KOPT-K1 (cell line): ENCODE data around the gene PKD1L1.

Experiments used
- H3K27ac ChIP-seq: fragments of 200-600 bp; sonication (generic); 2 replicates; pipeline ENCODE4 v1.5.1; 2016; ENCODE audit warnings: antibody characterized with exemption, mild to moderate bottlenecking, low read depth, low read length; ENCODE audit not compliant: poor library complexity, severe bottlenecking
- H3K36me3 ChIP-seq: fragments of 200-600 bp; sonication (generic); 2 replicates; pipeline ENCODE4 v1.5.1; 2017; ENCODE audit warnings: antibody characterized with exemption, mild to moderate bottlenecking, low read length, moderate library complexity; ENCODE audit not compliant: insufficient read depth
- H3K9me3 ChIP-seq: fragments of 200-600 bp; sonication (generic); 2 replicates; pipeline ENCODE4 v1.5.1; 2017; ENCODE audit warnings: antibody characterized with exemption, low read length, mild to moderate bottlenecking; ENCODE audit not compliant: insufficient read depth, poor library complexity, severe bottlenecking

Gene PKD1L1

DNA sequence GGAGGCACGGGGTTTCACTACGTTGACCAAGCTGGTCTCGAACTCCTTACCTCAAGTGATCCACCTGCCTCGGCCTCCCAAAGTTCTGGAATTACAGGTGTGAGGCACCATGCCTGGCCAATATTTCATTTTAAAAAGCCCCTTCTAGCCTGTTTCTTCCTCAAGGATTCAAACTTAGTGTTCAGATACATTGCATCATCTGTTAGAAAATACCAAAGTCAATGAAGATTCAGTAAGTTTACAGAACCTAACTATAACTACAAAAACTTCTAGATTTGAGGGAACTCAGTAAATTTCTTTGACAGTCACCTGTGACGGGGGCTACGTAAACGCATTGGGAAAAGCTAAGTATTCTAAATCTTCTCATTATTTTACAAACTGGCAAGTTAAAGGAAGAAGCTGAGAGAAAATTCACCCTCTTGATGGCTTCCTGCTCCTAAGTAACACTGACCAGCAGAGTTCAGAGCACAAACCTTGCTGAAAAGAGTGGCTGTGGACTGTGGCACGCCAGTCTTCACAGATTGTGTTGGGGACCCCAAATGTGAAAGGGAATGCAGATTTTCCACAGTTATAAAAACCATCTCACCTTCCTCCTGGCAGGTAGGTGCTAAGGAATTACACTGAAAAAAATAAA lies 162.2 kb downstream of the PKD1L1 start:
- Histone ChIP-seq H3K27ac (no peak overlapping the region), H3K9me3 (no peaks in the 10 kb centered on the region), H3K36me3 (no peaks in the 10 kb centered on the region)

DNA sequence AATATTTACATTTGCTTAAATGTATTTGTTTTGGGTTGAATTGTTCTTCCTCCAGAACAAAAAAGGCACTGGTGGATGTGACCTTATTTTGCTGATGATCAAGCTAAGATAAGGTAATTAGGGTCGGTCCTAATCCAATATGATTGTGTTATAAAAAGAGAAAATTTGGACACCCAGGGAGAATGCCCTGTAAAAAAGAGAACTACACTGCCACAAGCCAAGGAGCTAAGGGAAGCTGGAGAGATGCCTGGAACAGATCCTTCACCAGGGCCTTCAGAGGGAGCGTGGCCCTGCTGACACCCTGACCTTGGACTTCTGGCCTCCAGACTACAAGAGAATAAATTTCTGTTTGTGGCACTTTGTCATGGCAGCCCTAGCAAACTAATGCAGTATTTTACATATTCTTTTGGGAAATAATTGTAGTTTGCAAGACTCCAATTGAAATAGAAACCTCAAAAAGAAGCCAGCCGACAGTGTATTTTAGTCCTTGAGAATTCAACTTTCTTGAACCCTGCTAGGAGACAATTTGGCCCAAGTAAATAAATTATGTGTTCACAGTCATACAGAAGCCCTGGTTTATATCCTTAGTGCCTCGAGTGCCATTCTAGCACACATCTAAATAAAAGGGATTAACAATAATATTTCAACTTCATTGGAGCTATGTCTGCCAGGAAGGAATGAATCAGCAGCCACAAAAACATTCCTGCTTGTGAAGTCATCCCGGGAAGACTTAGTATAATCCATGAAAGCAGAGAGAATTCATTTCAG lies 164.6 kb downstream of the PKD1L1 start:
- Histone ChIP-seq H3K9me3 (no peaks in the 10 kb centered on the region), H3K27ac (no peak overlapping the region)

DNA sequence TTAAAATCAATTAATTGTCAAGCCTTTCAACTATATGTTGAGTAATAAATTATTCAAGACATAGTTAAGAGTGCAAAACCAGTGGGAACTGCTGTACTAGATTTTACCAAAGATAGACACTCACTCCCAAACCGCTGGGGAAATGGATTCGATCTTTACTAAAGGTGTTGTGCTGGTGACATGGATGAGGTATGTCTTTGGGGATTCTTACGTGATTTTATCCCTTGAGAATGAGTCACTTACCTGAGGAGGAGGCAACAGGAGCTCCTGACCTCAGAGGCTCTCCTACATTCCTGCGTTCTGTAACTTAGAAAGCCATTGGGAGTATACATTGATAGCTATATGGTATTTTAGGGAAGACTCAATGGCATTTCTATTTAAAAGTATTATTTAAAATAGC lies 165.5 kb downstream of the PKD1L1 start:
- H3K9me3 ChIP-seq: no peaks in the 10 kb centered on the region
- H3K27ac ChIP-seq: no peak overlapping the region

More for the DNA sequence above, 164.6 kb downstream of the PKD1L1 start:
- no peaks in the 10 kb centered on the region for H3K36me3 ChIP-seq

DNA sequence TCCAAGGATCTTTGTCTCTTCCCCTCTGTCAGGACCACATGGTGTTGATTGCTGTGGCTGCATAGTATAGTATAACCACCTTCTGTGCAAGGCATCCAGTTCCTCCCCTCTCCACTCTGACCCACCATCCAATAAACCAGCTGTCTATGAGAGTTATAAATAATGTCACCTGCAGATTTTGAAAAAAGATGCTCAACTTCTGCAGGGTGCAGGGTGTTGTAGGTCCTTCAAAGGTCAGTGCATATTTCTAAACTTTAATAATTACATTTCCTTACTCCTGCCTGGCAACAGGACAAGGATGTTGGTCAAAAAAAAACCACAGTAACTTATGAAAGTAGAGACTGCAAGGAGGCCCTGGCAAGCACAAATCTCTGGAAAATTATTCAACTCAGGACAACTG lies 166.2 kb downstream of the PKD1L1 start:
- no peaks in the 10 kb centered on the region for H3K36me3 ChIP-seq
- no peaks in the 10 kb centered on the region for H3K9me3 ChIP-seq
- H3K27ac ChIP-seq: no peak overlapping the region

More for the DNA sequence above, 165.5 kb downstream of the PKD1L1 start:
- no peaks in the 10 kb centered on the region for H3K36me3 ChIP-seq

DNA sequence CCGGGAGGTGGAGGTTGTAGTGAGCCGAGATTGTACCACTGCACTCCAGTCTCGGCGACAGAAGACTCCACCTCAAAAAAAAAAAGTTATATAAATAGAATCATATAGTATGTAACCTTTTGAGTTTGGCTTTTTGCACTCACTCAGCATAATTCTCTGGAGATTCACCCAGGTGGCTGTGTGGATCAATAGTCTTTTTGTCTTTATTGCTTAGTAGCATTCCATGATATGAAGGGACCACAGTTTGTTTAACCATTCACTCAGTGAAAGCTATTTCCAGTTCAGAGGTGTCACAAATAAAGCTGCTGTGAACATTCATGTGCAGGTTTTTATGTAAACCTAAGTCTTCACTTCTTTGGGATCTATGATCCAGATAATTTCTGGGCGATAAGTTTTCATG lies 167.7 kb downstream of the PKD1L1 start:
- Histone ChIP-seq H3K9me3 (no peaks in the 10 kb centered on the region), H3K36me3 (no peaks in the 10 kb centered on the region), H3K27ac (no peak overlapping the region)

DNA sequence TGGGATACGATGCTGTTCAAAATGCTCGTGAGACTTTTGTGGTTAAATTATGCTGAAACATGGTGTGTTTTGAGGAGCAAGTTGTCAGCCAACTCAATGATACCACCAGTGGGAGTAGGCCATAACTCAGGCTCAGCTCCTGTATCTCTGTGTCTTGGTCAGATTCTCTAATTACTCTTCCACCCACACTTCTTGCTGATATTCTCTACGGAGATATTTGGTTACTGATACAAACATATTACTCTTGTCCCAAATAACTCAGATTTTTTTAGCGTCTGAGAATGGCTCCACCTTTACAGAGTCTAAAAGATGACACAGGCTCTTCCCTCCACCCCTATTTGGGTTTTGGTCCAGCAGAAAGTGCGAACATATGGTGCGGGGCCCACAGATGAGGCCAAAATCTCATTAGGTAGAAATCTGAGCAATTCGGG lies 168.9 kb downstream of the PKD1L1 start:
- H3K9me3 ChIP-seq: no peaks in the 10 kb centered on the region

DNA sequence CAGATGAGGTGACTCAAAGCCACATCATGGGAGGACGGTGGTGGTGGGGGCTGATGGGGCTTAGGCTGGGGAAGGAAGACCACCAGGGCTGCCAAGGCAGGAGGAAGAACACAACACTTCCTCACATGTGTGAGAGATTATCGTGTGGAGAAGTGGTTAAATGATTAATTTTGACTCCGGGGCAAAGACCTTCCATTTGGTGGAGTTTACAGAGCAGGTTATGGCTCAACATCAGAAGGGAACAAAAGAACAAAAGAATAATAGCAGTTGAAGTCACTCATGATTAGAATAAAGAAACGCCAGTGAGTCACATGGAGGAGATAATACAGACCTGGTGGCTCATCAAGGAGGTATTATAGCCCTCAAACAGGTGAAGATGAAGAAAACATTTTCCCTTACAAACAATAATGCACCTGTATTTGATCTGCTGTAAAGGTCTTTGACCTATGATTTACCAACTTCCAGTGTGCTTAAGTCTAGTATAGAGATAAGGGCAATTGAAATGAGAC lies 170.1 kb downstream of the PKD1L1 start:
- H3K9me3 ChIP-seq: no peaks in the 10 kb centered on the region
- no peak overlapping the region for H3K27ac ChIP-seq
- no peaks in the 10 kb centered on the region for H3K36me3 ChIP-seq

More for the DNA sequence above, 168.9 kb downstream of the PKD1L1 start:
- Histone ChIP-seq H3K27ac (no peak overlapping the region), H3K36me3 (no peaks in the 10 kb centered on the region)

DNA sequence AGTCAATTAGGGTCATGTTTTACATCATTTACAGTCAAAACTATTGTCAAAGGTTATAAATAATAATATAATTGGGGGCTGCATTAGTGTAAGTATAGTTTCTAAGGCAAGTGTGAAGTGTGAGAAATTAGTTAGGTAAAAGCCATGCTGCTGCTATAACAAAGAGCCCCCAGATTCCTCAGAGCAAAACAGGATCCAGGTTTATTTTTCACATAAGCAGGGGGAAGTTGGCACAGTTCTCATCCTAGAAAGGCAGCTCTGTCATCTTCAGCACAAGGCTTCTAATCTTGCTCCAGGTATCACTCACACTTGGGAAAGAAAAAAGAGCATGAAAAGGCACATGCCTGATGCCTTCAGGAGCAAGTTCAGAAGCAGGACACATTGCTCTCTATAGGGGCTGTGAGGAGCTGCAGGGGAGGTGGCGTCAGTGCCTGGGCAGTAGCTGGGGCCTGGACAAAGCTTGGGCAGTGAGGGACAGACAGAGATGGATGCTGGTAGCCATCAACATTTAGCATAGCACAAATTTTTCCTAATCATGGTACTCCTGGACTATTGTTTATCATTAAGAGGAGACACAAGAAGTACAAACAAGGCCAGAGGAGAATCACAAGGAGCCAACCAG lies 170.6 kb downstream of the PKD1L1 start:
- Histone ChIP-seq H3K36me3 (no peaks in the 10 kb centered on the region), H3K9me3 (no peaks in the 10 kb centered on the region), H3K27ac (no peak overlapping the region)

DNA sequence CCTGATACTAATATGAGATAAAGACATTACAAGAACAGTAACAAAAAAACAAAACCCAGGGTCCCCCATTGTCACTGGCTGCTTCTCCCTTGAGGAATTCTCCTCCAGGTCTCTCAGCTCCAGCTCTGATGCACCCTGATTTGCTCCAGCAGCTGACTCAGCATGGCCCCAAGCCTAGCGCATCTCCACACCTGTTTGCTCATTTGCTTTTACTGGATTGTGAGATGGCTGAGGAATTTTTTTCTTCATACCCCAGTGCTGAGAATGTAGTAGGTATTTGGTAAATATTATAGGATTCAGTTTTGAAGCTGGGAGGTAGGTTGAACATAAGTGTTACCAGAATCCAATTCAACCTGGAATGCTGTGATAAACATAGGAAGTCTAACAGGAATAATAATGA lies 171.9 kb downstream of the PKD1L1 start:
- Histone ChIP-seq H3K9me3 (no peaks in the 10 kb centered on the region), H3K27ac (no peak overlapping the region), H3K36me3 (no peaks in the 10 kb centered on the region)

DNA sequence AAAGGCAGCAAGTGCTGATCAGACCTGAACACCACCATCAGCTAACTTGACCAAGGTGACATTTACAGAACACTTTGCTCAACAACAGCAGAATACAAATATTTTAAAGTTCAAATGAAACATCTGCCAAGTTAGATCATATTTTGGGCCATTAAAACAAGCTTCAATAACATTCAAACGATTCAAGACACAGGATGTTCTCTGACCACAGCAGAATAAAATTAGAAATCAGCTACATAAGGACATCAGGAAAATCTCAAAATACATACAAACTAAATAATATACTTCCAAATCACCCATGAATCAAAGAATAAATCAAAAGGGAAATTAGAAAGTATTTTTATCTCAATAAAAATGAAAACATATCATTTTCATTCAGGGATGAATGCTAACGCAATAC lies 173.0 kb downstream of the PKD1L1 start:
- Histone ChIP-seq H3K9me3 (no peaks in the 10 kb centered on the region), H3K36me3 (no peaks in the 10 kb centered on the region), H3K27ac (no peak overlapping the region)

DNA sequence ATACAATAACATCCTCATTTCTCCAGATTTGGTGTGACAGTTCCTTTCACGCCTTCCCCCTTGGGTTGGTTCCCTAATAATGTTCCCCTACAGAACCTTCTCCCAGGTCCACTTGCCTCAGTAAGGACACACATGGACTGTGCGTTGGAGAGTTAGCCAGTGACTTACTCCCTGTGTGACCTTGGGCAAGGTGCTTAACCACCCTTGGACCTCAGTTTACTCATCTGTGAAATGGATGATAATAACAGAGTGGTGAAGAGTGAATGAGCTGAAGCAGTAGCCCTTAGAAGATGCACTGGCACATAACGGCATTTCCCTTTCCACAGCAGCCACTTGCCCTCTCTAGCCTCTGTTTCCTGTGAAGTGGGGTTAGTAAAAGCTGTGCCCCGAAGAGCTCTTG lies 175.8 kb downstream of the PKD1L1 start:
- no peaks in the 10 kb centered on the region for H3K36me3 ChIP-seq
- H3K9me3 ChIP-seq: no peaks in the 10 kb centered on the region
- no peak overlapping the region for H3K27ac ChIP-seq

DNA sequence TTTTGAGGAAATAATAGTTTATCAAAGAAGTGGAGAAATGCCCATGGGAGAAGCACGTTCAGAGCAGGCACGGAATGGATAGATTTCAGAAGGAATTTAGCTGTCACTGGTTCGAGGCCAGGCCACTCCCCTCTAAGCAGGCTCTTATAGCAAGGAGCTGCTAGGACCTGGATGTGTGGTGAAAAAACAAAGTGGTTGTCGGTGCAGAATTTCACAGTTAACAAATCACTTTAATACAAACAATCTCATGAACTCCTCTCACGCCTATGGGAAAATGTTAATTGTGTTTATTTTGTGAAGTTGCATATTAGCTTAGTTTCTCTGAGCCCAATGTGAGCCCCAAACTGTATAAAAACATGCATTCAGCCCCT lies 176.3 kb downstream of the PKD1L1 start:
- H3K9me3 ChIP-seq: no peaks in the 10 kb centered on the region
- no peak overlapping the region for H3K27ac ChIP-seq
- no peaks in the 10 kb centered on the region for H3K36me3 ChIP-seq

DNA sequence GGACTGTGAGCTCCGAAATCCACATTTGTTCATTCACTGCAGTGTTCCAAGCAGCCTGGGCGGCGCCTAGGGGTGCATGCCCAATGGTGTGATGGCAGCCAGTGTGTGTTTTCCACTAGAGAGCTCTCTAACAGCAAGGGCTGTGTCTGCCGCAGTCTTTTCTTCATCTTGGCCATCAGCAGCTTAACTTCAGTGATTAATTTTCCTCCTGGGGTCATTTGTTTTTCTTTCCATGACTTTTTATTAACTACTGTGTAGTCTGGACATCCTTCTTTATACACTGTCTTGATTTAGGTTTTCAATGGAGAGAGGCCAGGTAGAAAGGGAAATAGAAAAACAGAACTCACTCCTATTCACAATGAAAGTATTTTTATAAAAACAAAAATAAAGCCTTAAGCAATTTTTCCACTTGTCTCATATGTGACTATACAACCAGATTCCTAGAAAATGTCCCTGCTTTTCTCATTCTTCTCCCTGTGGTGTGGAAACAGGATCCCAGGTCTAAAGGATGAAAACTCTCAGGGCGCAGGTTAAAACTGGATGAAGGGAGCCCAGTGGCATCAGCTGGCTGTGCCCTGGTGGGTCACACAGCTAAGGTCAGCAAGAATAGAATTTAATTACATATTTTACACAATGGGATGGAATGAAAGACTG lies 176.8 kb downstream of the PKD1L1 start:
- no peak overlapping the region for H3K27ac ChIP-seq
- no peaks in the 10 kb centered on the region for H3K9me3 ChIP-seq
- no peaks in the 10 kb centered on the region for H3K36me3 ChIP-seq

DNA sequence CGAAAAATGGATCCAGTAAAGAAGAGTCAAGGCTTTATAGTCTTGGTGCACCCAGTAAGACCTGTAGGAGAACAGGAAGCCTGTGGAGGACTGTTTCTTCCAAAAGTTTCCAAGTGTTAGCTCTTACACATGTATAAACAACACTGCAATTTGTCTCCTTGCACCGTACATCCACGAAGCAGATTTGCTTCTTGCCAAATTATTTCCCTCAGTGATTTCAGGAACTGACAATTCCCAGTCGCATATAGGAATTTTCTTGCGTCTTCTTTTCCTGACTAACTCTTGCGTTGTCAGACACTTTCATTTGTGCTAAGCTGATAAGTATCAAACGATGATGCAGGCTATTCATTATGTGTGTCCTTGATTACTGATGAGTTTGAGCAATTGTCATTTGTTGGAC lies 182.1 kb downstream of the PKD1L1 start:
- Histone ChIP-seq H3K9me3 (no peaks in the 10 kb centered on the region), H3K27ac (no peak overlapping the region), H3K36me3 (no peaks in the 10 kb centered on the region)

DNA sequence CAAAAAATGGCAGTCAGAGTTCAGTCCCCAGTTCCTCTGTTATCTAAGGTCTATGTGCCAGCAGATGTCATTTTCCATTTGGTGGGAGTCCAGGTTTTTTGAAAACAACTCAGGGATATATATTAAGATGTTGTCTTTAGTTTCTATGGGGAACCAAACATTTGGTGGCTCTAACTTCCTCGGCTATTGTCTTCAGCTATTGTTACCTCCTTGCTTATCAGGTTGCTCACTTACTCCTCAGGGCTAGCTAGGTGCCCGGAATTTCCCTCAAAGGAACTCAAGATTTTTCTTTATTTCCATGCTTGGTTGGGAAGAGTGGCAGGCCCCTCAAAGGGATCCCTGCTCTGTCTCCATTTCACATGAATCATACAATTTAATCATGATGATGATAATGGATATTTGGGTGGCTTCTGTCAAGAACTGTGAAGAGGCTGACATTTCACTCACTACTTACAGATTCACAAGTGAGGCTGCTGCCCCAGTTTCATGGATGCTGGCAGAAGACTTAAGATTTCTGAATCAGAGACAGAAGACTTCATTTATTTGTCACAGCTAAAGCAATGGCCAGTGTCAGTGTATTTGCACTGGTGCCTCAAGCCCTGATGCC lies 182.8 kb downstream of the PKD1L1 start:
- H3K27ac ChIP-seq: no peak overlapping the region
- no peaks in the 10 kb centered on the region for H3K36me3 ChIP-seq
- no peaks in the 10 kb centered on the region for H3K9me3 ChIP-seq
